Retinal pigment epithelial cell (primary cell): ENCODE results near the gene ZNF503.

Experiments used
- DNase-seq: peaks from one replicate; pipeline ENCODE4 v3.0.0-alpha.2; 2010; ENCODE audit warnings: low read depth
- H3K4me3 ChIP-seq: 2 replicates; pipeline ENCODE4 v1.5.1; 2011; ENCODE audit warnings: mild to moderate bottlenecking, low read length, control low read depth, moderate library complexity
- CTCF ChIP-seq: conservative IDR thresholded peaks from 2 replicates; pipeline ENCODE4 v1.5.1; 2011; ENCODE audit warnings: low read depth, low read length, control low read depth, inconsistent platforms

The ZNF503 gene

GRCh38 chr10:75444781-75445386 lies 43.3 kb upstream of the ZNF503 start:
- H3K4me3 ChIP-seq = no peak overlapping the region
- DNase-seq = no peak
- TF ChIP-seq CTCF = no peak

GRCh38 chr10:75443362-75443761 lies 41.8 kb upstream of the ZNF503 start:
- DNase-seq = no peak
- TF ChIP-seq CTCF = no peak
- no peak overlapping the region for H3K4me3 ChIP-seq

- no peak for TF ChIP-seq CTCF
- H3K4me3 ChIP-seq = no peak overlapping the region
- DNase-seq = no peak
Measured at GRCh38 chr10:75441682-75442081, 40.1 kb upstream of the ZNF503 start.

- H3K4me3 ChIP-seq = no peak overlapping the region
- no peak for DNase-seq
Measured at GRCh38 chr10:75441196-75441595, 39.6 kb upstream of the ZNF503 start.

GRCh38 chr10:75440271-75440793 lies 38.8 kb upstream of the ZNF503 start:
- no peak overlapping the region for H3K4me3 ChIP-seq
- TF ChIP-seq CTCF = no peak
- no peak for DNase-seq

More at GRCh38 chr10:75441196-75441595, 39.6 kb upstream of the ZNF503 start:
- no peak for TF ChIP-seq CTCF

- no peak for DNase-seq
- TF ChIP-seq CTCF = no peak
- H3K4me3 ChIP-seq = no peak overlapping the region
Measured at GRCh38 chr10:75439811-75440210, 38.2 kb upstream of the ZNF503 start.

- H3K4me3 ChIP-seq = no peak overlapping the region
- TF ChIP-seq CTCF = no peak
- no peak for DNase-seq
Measured at GRCh38 chr10:75438275-75438674, 36.7 kb upstream of the ZNF503 start.
